ENCODE measurements around the gene MFRP. TPM values are rescaled to one million over a fixed set of nuclear protein-coding genes. Genes with fewer than 3 reads are reported as not detected.
A peak's percentile ranks its signal among the peaks of the same experiment; 100 is the strongest.

MFRP gene
- total and polyA plus RNA-seq, 10 of the 15 experiments (the other 5 are each of a cell fraction or from before 2014, with no cell fraction given), result not detected

- no peaks in the 10 kb centered on the region for H3K36me3 ChIP-seq (ENCODE audit: control insufficient read depth in 2 of 2, insufficient read depth in 2 of 2, low read length in 1 of 2)
- H2AFZ ChIP-seq (ENCODE audit: control insufficient read depth, low read depth, low read length), result peak overlapping the region; percentile 1; the same call in 1 of the 2 replicates
- no peaks in the 10 kb centered on the region for H4K20me1 ChIP-seq (ENCODE audit: control insufficient read depth, insufficient read depth)
- CTCF ChIA-PET, result interaction anchor here (0.6 to 5.6 kb wide), 46 partner anchors 9 to 555 kb away, joined by 3 to 88 read pairs (median 6); partner anchors contain the start of genes C1QTNF5, CBL, DPAGT1 and NLRX1
- H3K9ac ChIP-seq (ENCODE audit: control insufficient read depth, insufficient read depth, low read length), result no peak overlapping the region
- no TSS peak for BruUV-seq (replicated peaks)
- H3K27ac ChIP-seq (ENCODE audit: control insufficient read depth, insufficient read depth), result no peak overlapping the region
- RAD21 ChIA-PET (ENCODE audit: unreplicated experiment), result interaction anchor here (0.8 to 4.5 kb wide), 13 partner anchors 9 to 257 kb away, joined by 3 to 26 read pairs (median 4); partner anchors contain the start of genes C2CD2L, CBL, HMBS and VPS11
- H3K79me2 ChIP-seq (ENCODE audit: control insufficient read depth, insufficient read depth, low read length), result no peaks in the 10 kb centered on the region
- POLR2A ChIA-PET, result interaction anchor here (0.6 to 1.6 kb wide), 4 partner anchors 7 to 127 kb away, joined by 3 to 5 read pairs (median 4); partner anchors contain the start of gene RNF26
- FAIRE-seq, result no peak
- H3K4me2 ChIP-seq (ENCODE audit: control insufficient read depth, insufficient read depth), result no peak overlapping the region
- SMC1A ChIA-PET (ENCODE audit: uncharacterized antibody, unreplicated experiment), result interaction anchor here (0.7 to 3.0 kb wide), 17 partner anchors 8 to 388 kb away, joined by 3 to 23 read pairs (median 3); partner anchors contain the start of genes CBL, HINFP and RNF26
- TF ChIP-seq POLR2A (IDR thresholded peaks at IDR 0.05; ENCODE audit: low read depth, low read length) (no peak), SPI1 (IDR thresholded peaks at IDR 0.05; ENCODE audit: borderline replicate concordance, insufficient read depth, low read depth, low read length) (no peak), DPF2 (IDR thresholded peaks at IDR 0.05) (no peak), IRF5 (IDR thresholded peaks at IDR 0.05; ENCODE audit: borderline replicate concordance) (no peak), ESRRA (IDR thresholded peaks at IDR 0.05; ENCODE audit: low read length) (no peak), RB1 (IDR thresholded peaks at IDR 0.05; ENCODE audit: borderline replicate concordance) (no peak), STAT3 (IDR thresholded peaks at IDR 0.05; ENCODE audit: low read depth, low read length) (no peak), PRDM15 (CRISPR knock-in tag; IDR thresholded peaks at IDR 0.05) (no peak), PML (IDR thresholded peaks at IDR 0.05; ENCODE audit: low read length) (no peak), PAX5 (IDR thresholded peaks at IDR 0.05; ENCODE audit: borderline replicate concordance, low read depth, low read length) (no peak), SRF (IDR thresholded peaks at IDR 0.05; ENCODE audit: low read depth in 2 of 2, low read length in 2 of 2) (no peak)
- H3K4me1 ChIP-seq (ENCODE audit: control insufficient read depth, insufficient read depth, low read length), result peaks cover 23% of the 10 kb centered on the region
- no peak overlapping the region for H3K4me3 ChIP-seq
- DNase-seq (ENCODE audit: low read depth, low spot score), result no peak
- WGBS (ENCODE audit: insufficient coverage, insufficient replicate concordance, low lambda C conversion rate, missing lambda C conversion rate), result 49% methylated on average over 4 of the region's 4 CpGs
- intact Hi-C loops (cut with micrococcal nuclease; ENCODE audit: unreplicated experiment) (loop anchor here (5.0 kb wide), 4 partner anchors 117 to 397 kb away; partner anchors contain the start of genes ABCG4, BCL9L, CBL and NLRX1), in situ Hi-C loops (cut with MboI) (no loop called here)
- no peaks in the 10 kb centered on the region for H3K27me3 ChIP-seq (replicated peaks in 1 of 2; ENCODE audit: control insufficient read depth in 2 of 2, insufficient read depth in 2 of 2, low read length in 1 of 2)
- ATAC-seq, result no peak
- no peaks in the 10 kb centered on the region for H3K9me3 ChIP-seq (replicated peaks; ENCODE audit: control insufficient read depth, insufficient read depth, low read length)
Measured at GRCh38 chr11:119324189-119324588, 22.3 kb downstream of the MFRP start.
